ENCODE measurements around the gene CCL13.
A peak's percentile ranks its signal among the peaks of the same experiment; 100 is the strongest.
"Not testable (repeated sequence)": the region's sequence is repeated elsewhere in the genome, so short reads cannot be mapped to it uniquely, and the experiment has no call there.

The CCL13 gene

GRCh38 chr17:34318474-34318873, 37.8 kb upstream of the CCL13 start:
- H3K4me3 ChIP-seq (ENCODE audit: low read depth, low read length) = no peak overlapping the region
- TF ChIP-seq CTCF (IDR thresholded peaks at IDR 0.05; ENCODE audit: low read depth, low read length, missing control alignments) = peak; percentile 44
- DNase-seq (ENCODE audit: low read depth) = no peak

GRCh38 chr17:34319039-34319483, 37.2 kb upstream of the CCL13 start, which contains the start of gene CCL8:
Gene CCL8 (plus strand): TSS chr17:34319435. CDS start chr17:34319502, 67 bp downstream.
- H3K4me3 ChIP-seq (ENCODE audit: low read depth, low read length) = no peak within 1 kb of the TSS
- no peak for TF ChIP-seq CTCF (IDR thresholded peaks at IDR 0.05; ENCODE audit: low read depth, low read length, missing control alignments)
- DNase-seq (ENCODE audit: low read depth) = no peak

- H3K4me3 ChIP-seq (ENCODE audit: low read depth, low read length) = no peak overlapping the region
Measured at GRCh38 chr17:34321964-34322363, 34.3 kb upstream of the CCL13 start.

GRCh38 chr17:34327580-34327979, 28.7 kb upstream of the CCL13 start:
- H3K4me3 ChIP-seq (ENCODE audit: low read depth, low read length); DNase-seq (ENCODE audit: low read depth): not testable (repeated sequence)

More at GRCh38 chr17:34321964-34322363, 34.3 kb upstream of the CCL13 start:
- TF ChIP-seq CTCF (IDR thresholded peaks at IDR 0.05; ENCODE audit: low read depth, low read length, missing control alignments) = no peak
- DNase-seq (ENCODE audit: low read depth) = no peak

- H3K4me3 ChIP-seq (ENCODE audit: low read depth, low read length) = no peak overlapping the region
- no peak for TF ChIP-seq CTCF (IDR thresholded peaks at IDR 0.05; ENCODE audit: low read depth, low read length, missing control alignments)
- DNase-seq (ENCODE audit: low read depth) = no peak
Measured at GRCh38 chr17:34337701-34338100, 18.6 kb upstream of the CCL13 start.

- no peak for DNase-seq (ENCODE audit: low read depth)
- no peak overlapping the region for H3K4me3 ChIP-seq (ENCODE audit: low read depth, low read length)
- TF ChIP-seq CTCF (IDR thresholded peaks at IDR 0.05; ENCODE audit: low read depth, low read length, missing control alignments) = no peak
Measured at GRCh38 chr17:34339138-34339770, 17.0 kb upstream of the CCL13 start.

GRCh38 chr17:34341916-34342315, 14.4 kb upstream of the CCL13 start:
- DNase-seq (ENCODE audit: low read depth) = no peak
- H3K4me3 ChIP-seq (ENCODE audit: low read depth, low read length) = no peak overlapping the region
- TF ChIP-seq CTCF (IDR thresholded peaks at IDR 0.05; ENCODE audit: low read depth, low read length, missing control alignments) = no peak

All from GM12864 (cell line).